Measurements from ENCODE around the gene TMEM266.
A peak's percentile ranks its signal among the peaks of the same experiment; 100 is the strongest.

The TMEM266 gene

GRCh38 chr15:76127880-76128279 lies 68.1 kb downstream of the TMEM266 start:
- no peak for DNase-seq (ENCODE audit: low spot score)

GRCh38 chr15:76134537-76134936 lies 74.8 kb downstream of the TMEM266 start:
- no peak for DNase-seq (ENCODE audit: low spot score)

- DNase-seq (ENCODE audit: low spot score) = no peak
Observed at GRCh38 chr15:76135516-76135915, 75.7 kb downstream of the TMEM266 start.

GRCh38 chr15:76138436-76138835 lies 78.7 kb downstream of the TMEM266 start:
- no peak for DNase-seq (ENCODE audit: low spot score)

- DNase-seq (ENCODE audit: low spot score) = peak; percentile 49
Observed at GRCh38 chr15:76139368-76140073, 79.7 kb downstream of the TMEM266 start.

GRCh38 chr15:76140074-76140464 lies 80.3 kb downstream of the TMEM266 start:
- DNase-seq (ENCODE audit: low spot score) = no peak

GRCh38 chr15:76146812-76147211 lies 87.0 kb downstream of the TMEM266 start:
- no peak for DNase-seq (ENCODE audit: low spot score)

- DNase-seq (ENCODE audit: low spot score) = peak; percentile 30
Observed at GRCh38 chr15:76147906-76148570, 88.3 kb downstream of the TMEM266 start.

GRCh38 chr15:76149291-76149915 lies 89.6 kb downstream of the TMEM266 start:
- DNase-seq (ENCODE audit: low spot score) = no peak

DNA sequence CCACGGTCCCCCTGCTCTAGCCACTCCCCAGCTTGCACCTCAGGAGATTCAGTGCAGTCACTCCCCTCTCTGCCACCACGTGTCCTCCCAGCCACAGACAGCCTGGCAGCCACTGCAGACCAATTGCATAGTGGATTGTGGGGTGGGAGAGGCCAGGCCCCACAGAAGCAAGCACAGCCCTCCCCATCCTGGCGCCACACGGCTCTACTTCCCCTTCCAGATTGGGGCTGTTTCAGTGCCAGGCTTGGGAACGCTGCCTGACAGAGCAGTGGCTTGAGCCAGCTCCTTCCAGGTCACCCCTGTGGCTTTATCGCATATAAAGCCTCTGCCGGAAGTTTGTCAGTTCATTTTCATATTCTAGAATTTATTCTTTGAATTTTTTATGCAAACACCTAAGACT lies 90.7 kb downstream of the TMEM266 start:
- DNase-seq (ENCODE audit: low spot score) = no peak

- peak; percentile 54 for DNase-seq (ENCODE audit: low spot score)
Observed at GRCh38 chr15:76150971-76151598, 91.3 kb downstream of the TMEM266 start.

DNA sequence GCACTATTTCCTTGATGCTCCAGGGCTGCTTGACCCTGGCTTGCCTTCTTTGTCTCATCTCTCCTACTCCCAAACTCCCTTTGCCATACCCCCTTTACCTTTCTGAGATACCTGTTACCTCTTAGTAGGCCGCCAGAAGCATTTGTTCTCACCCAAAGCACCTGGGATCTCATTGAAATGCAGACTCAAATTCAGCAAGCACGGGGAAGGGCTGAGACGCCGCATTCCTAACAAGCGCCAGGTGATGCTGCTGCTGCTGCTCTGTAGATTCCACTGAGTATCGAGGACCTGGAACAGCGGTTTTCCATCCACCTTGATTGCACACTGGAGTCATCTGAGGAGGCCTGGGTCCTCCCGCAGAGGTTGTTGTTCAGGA lies 91.8 kb downstream of the TMEM266 start:
- DNase-seq (ENCODE audit: low spot score) = no peak

DNA sequence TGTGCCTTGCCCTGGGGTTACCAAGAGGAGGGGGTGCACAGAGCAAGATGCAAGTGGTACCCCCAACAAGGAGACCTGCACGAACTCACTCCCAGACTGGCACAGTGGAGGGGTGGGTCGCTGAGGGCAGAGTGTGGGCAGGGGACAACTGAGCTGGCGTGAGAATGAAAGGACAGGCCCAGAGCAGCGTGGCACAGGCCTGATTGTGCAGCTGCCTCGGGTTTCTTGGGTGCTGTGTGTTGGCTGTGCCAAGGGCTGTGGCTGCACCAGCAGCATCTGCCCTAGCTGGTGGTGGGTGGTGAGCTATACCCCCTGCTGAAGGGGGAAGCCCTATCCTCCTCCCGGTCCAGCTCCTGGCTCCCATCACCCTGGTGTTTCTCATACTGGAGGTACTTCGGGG lies 92.4 kb downstream of the TMEM266 start:
- no peak for DNase-seq (ENCODE audit: low spot score)

GRCh38 chr15:76153241-76154197 lies 93.7 kb downstream of the TMEM266 start:
- no peak for DNase-seq (ENCODE audit: low spot score)

GRCh38 chr15:76155731-76156130 lies 95.9 kb downstream of the TMEM266 start:
- no peak for DNase-seq (ENCODE audit: low spot score)

GRCh38 chr15:76158226-76158625 lies 98.4 kb downstream of the TMEM266 start:
- no peak for DNase-seq (ENCODE audit: low spot score)

DNA sequence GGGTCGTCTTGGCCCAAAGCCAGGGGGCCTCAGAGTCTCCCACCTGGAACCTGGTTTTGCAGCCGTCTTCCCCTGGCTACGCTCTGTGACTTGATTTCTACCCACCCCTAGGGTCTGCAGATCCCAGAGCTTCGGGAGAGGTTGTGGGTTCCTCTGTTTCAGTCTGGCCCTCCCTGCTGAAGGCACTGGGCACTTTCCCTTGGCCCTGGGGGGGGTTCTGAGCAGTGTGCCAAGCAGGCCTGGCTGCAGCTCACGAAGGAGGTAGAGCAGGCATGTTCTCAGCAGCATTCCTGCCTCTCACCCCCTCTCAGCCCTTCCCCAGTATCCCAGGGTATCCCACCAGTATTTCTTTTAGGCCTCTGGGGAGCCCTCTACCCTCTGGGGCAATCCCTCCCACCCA lies 99.0 kb downstream of the TMEM266 start:
- DNase-seq (ENCODE audit: low spot score) = no peak

GRCh38 chr15:76159282-76159681 lies 99.5 kb downstream of the TMEM266 start:
- no peak for DNase-seq (ENCODE audit: low spot score)

- DNase-seq (ENCODE audit: low spot score) = no peak
Observed at GRCh38 chr15:76160426-76161152, 100.8 kb downstream of the TMEM266 start.

DNA sequence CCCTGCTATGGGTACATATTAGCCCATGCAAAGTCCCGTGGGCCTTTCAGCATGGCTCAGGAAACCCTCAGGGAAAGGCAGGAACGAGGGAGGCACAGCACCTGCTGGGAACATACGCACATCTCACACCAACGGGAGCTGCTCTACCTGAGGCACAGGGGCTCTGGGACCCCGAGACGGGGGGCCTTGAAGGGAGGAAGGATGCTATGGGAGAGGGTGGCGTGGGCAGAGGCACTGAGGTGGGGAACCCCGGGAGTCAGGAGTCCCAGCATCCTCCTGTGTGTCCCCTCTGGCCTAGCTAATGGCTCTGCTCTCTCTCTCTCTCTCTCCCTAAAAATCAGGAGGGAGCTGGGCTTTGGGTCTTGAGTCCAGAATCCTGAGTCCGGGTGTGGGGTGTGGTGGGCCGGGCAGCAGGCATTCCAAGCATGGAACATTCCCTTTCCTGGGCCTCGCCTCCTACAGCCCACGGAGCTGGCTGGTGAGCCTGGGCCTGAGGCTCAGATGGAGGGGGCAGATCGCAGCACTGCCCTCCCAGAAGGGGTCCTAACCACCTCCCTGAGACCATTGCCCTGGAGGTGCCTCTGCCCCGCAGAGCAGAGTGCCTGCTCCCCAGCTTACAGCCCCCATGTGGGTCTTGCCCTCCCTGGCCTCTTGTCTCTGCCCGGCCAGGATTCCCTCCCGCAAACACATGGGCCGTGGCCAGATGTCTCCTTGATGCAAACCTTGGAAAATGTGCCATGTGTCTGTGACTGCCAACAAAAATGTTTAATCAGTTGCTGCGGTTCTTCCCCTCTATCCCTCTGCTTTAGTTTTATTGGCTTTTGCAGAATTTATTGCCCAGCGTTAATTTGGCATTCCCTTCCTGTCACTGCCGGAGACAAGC lies 101.6 kb downstream of the TMEM266 start:
- DNase-seq (ENCODE audit: low spot score) = no peak

Measured in hematopoietic multipotent progenitor cell treated with erythropoietin and hydrocortisone succinate and interleukin-3 and kit ligand, for 15 days (in vitro differentiated cells).